Activated CD8-positive, alpha-beta memory T cell treated with anti-CD3 and anti-CD28 coated beads for 4 hours (primary cell): ENCODE results near the gene ARIH1.
"Not testable (repeated sequence)": the region's sequence is repeated elsewhere in the genome, so short reads cannot be mapped to it uniquely, and the experiment has no call there.

Source experiments
- DNase-seq, 2 donors: peaks; one replicate each; pipeline ENCODE4 v3.0.0-alpha.2; 2020; ENCODE audit warnings: low read depth in 2 of 2

Gene ARIH1

GRCh38 chr15:72473614-72474465 is at the start of gene ARIH1:
ARIH1 (plus strand) TSS chr15:72474330; CDS start chr15:72474640, 310 bp downstream.
- DNase-seq, result peak; percentile 87 to 94

GRCh38 chr15:72426753-72427152 is 47.4 kb upstream of the ARIH1 start:
- DNase-seq, result no peak

- DNase-seq, result no peak
These were observed 36.3 kb upstream of the ARIH1 start for GRCh38 chr15:72437650-72438316.

GRCh38 chr15:72442848-72443247 is 31.3 kb upstream of the ARIH1 start:
- DNase-seq, result not testable (repeated sequence)

GRCh38 chr15:72445426-72445825 is 28.7 kb upstream of the ARIH1 start:
- no peak for DNase-seq

GRCh38 chr15:72450805-72451204 is 23.3 kb upstream of the ARIH1 start:
- no peak for DNase-seq

- no peak for DNase-seq
These were observed 22.9 kb upstream of the ARIH1 start for GRCh38 chr15:72451224-72451623.

GRCh38 chr15:72456684-72457083 is 17.4 kb upstream of the ARIH1 start:
- no peak for DNase-seq

- DNase-seq, result no peak
These were observed 13.7 kb upstream of the ARIH1 start for GRCh38 chr15:72460402-72460801.

GRCh38 chr15:72463702-72464101 is 10.4 kb upstream of the ARIH1 start:
- no peak for DNase-seq

- no peak for DNase-seq
These were observed 9.9 kb upstream of the ARIH1 start for GRCh38 chr15:72464251-72464650.

GRCh38 chr15:72468103-72468502 is 6.0 kb upstream of the ARIH1 start:
- no peak for DNase-seq

- DNase-seq, result no peak
These were observed 1.0 kb upstream of the ARIH1 start for GRCh38 chr15:72472992-72473610.

GRCh38 chr15:72474466-72474911 is 359 bp downstream of the ARIH1 start:
- no peak for DNase-seq

- peak; percentile 58 to 67 for DNase-seq
These were observed 940 bp downstream of the ARIH1 start for GRCh38 chr15:72474912-72475628.

- no peak for DNase-seq
These were observed 1.5 kb downstream of the ARIH1 start for GRCh38 chr15:72475674-72476073.

GRCh38 chr15:72476330-72476729 is 2.2 kb downstream of the ARIH1 start:
- DNase-seq, result not testable (repeated sequence)

- no peak for DNase-seq
These were observed 7.0 kb downstream of the ARIH1 start for GRCh38 chr15:72481015-72481659.

- no peak for DNase-seq
These were observed 8.1 kb downstream of the ARIH1 start for GRCh38 chr15:72482275-72482674.

GRCh38 chr15:72483279-72483678 is 9.1 kb downstream of the ARIH1 start:
- no peak for DNase-seq

GRCh38 chr15:72486144-72486543 is 12.0 kb downstream of the ARIH1 start:
- DNase-seq, result no peak
